HG03064 (cell line): ENCODE data around the gene BACE1.
A peak's percentile ranks its signal among the peaks of the same experiment; 100 is the strongest.
"Not testable (repeated sequence)": the region's sequence is repeated elsewhere in the genome, so short reads cannot be mapped to it uniquely, and the experiment has no call there.

ENCODE experiments used
- ATAC-seq: cut with Tn5 transposase; IDR thresholded peaks from one replicate; pipeline ENCODE4 v1.9.1; 2021; ENCODE audit warnings: low read depth; ENCODE audit not compliant: unreplicated experiment

Gene BACE1

DNA sequence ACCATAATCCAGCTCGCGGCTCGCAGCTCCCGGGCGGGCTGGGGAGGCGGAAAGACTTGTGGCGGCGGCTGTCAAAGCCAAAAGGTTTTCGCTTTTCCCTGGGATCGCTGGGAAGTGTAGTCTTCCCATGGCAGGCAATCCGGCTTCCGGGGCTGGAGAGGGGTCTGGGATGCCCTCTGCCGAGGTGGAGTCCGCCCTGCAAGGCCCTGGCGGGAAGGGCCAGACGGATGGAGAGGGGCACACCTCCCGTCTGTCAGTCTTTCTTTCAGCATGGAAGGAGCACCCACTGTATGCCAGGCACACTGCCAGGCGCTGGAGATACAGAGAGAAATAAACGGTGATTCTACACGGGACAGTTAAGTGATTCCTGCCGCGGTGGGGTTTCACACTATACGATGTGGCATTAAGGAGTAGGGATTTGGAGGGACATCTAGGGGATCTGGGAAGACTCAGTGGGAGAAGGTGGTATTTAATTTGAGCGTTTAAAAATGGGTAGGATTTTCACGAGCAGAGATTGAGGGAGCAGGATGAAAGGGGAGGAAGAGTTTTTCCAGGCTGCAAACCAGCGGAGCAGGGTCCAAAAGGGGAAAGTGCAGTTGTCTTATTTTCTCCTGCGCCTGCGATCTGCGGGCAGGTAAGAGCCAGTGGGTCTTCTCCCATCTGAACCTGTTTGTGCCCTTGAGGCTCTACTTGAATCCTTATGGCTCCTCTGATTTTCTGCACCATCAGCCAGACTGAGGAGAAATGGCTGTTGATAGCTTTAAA lies at the start of gene BACE1:
TSS of gene BACE1 (minus strand) at position 60 of the 765 bp plus-strand sequence. CDS start 461 bp downstream, outside the sequence.
- ATAC-seq: no peak

GRCh38 chr11:117361432-117361831 lies 45.4 kb upstream of the BACE1 start:
- no peak for ATAC-seq

DNA sequence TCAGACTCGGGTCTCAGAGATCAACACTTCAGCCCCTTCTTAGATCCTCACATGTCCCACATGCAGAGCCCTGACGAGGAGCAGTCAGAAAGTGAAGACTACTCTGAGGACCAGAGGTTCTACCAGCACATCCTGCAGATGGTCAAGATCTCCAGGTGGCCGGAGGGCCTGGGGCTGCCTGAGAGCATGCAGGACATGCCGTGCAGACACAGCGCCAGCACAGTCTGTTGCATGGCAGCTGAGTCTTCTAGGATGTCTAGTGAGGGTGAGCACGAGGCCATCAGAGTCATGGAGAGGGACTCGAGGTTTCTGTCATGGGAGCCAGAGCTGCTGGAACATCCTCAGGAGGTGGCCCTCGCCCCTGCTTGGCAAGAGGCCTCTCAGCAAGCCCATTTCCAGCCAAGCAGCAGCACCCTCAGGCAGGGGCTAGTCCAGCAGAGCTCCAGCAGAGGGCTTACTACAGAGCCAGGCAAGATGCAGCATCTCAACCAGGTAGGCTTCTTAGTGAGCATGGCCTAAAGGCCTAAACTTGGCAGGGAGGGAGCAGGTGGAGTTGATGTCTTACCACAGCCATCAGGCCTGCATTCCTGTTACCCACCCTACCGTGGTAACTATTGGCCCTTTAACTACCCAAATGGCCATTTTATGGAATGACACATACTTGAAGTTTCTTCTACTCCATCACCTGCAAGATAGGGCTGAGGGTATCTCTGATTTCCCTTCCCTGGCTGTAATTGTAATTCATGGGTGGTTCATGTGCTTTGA lies 40.3 kb upstream of the BACE1 start:
- no peak for ATAC-seq

- ATAC-seq: no peak
Observed at GRCh38 chr11:117354550-117354949, 38.5 kb upstream of the BACE1 start.

DNA sequence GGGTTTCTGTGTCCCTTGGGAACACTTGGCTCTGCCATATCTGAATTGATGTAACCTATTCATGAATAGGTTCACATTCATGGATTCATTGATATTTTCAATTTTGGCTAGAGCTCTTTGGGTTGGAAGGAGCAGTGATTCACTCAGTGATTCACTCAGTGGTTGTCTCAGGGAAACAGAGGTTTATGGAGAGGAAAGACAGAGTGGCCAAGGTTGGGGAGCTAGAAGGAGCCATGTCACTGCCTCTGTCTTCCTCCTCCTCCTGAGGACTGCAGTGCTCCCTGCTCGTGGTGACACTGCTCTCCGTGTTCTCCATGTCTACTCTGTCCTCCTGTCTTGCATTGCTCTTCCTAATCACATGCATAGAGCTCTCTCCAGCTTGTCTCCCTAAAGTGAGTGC lies 29.0 kb upstream of the BACE1 start:
- no peak for ATAC-seq

DNA sequence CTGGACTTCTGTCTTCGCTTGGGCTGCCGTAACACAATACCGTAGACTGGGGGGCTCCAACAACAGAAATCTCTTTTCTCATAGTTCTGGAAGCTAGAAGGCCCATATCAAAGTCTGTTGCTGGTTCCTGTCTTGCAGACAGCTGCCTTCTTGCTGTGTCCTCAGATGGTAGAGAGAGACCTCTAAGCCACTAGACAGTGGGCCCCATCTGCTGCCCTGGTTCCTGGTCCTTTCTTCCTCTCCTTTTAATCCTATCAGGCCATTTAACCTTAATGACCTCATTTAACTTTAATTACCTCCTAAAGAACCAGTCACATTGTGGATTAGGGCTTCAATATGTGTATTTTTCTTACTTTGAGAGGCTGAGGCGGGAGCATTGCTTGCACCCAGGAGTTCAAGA lies 21.0 kb upstream of the BACE1 start:
- no peak for ATAC-seq

GRCh38 chr11:117335399-117335798 lies 19.3 kb upstream of the BACE1 start:
- ATAC-seq: no peak

GRCh38 chr11:117334896-117335295 lies 18.8 kb upstream of the BACE1 start:
- no peak for ATAC-seq

- ATAC-seq: no peak
Observed at GRCh38 chr11:117333917-117334316, 17.9 kb upstream of the BACE1 start.

DNA sequence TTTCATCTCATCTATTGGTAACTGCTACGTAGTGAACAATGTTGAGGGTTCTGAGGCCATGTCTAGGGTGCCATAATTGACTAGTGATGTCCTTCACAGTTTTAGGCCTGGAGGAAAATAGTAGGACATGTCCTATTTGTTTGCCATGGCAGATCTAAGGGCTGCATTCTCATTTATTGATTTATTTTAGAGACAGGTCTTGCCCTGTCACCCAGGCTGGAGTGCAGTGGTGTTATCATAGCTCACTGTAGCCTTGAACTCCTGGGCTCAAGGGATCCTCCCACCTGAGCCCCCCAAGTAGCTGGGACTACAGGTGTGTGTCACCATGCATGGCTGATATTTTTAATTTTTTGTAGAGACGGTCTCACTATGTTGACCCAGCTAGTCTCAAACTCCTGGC lies 16.8 kb upstream of the BACE1 start:
- ATAC-seq: no peak

GRCh38 chr11:117328375-117329010 lies 12.4 kb upstream of the BACE1 start:
- ATAC-seq: no peak

DNA sequence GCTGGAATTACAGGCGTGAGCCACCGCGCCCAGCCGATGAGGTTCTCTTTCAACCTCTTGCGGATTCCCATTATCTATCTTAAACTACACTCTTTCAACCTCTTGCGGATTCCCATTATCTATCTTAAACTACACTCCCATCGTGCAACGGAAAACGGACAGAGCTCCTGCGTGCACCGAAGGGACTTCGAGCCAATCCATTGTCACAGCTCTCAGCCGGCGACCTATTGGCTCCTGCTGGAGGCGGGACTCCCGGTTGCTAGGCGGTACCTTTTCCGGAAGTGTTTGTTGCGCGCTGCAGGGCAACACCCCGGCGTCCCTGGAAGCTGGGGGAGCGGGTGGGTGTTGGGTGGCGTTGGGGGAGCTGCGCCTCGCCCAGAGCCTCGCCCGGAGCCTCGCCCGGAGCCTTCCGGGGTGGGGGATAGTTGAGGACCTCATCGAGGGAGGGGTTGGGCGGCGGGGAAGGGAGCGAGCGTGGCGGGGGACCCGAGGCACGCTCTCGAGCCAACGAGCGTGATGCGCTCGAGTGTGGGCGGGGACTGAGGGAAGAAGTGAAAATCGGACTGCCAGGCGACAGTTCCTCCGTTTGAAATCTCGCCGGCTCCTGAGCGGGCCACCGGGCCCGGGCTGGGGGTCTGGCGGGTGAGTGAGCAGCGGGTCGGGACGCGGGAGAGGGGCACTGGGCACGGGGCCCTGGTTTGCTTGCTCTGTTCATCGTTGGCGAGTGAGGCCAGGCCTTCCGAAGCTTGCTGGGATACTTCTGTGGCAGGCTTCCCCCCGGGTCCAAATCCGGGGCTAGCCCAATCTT lies 11.7 kb upstream of the BACE1 start, which contains the start of gene CEP164:
TSS of gene CEP164 (plus strand) at position 288 of the 808 bp plus-strand sequence. CDS start 10,733 bp downstream, outside the sequence.
- ATAC-seq: peak; percentile 96

- not testable (repeated sequence) for ATAC-seq
Observed at GRCh38 chr11:117327255-117327566, 11.2 kb upstream of the BACE1 start.

- ATAC-seq: no peak
Observed at GRCh38 chr11:117319214-117319840, 3.3 kb upstream of the BACE1 start.

- no peak for ATAC-seq
Observed at GRCh38 chr11:117318738-117319137, 2.7 kb upstream of the BACE1 start.

DNA sequence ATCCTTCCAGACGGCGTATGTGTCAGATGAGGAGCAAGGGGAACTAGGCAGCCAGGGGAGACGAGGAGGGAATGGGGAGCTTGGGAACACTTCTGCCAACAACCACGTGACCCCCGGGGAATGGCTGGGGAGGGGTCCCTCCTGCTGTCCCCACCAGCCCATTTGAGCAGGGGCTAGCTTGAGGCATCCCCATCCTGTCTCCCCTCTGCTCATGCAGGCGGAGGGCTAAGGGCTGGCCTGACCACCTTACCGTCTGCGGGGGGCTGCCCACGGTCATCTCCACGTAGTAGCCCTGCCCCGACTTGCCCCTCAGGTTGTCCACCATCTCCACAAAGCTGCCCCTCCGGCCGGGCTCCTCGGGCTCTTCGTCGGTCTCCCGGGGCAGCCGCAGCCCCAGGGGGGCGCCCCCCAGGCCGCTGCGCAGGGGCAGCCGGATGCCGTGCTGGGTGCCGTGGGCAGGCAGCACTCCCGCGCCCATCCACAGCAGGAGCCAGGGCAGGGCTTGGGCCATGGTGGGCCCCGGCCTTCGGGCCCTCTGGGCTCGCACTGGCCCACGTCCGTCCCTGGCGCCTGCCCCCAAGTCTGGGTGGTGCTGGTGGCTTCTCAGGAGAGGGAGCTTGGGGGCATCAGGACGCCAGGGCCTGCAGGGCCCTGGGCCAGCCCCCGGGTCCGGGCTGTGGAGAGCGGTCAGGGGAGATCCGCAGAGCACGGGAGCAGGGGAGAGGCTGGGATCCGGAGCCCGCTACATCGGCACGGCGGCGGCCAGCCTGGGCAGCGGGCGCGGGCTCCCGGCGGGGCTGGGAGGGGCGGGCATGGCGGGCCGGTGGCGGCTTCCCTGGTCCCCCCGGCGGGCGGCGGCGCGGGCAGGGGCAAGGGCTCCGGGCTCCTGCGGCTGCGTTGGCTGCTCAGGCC lies 515 bp downstream of the BACE1 start:
- no peak for ATAC-seq

GRCh38 chr11:117314840-117315239 lies 1.2 kb downstream of the BACE1 start:
- ATAC-seq: no peak

- ATAC-seq: no peak
Observed at GRCh38 chr11:117313828-117314768, 2.0 kb downstream of the BACE1 start.
